Kidney (tissue), 14 donors: ENCODE data around the gene TAF3. TPM values are rescaled to one million over a fixed set of nuclear protein-coding genes. Genes with fewer than 3 reads are reported as not detected.

Experiments
- DNase-seq, 5 donors: peaks; one replicate each; pipeline ENCODE4 v3.0.0-alpha.2; 2013 to 2020
- FAIRE-seq: peaks from 2 replicates; lab custom pipeline; 2012; peaks lifted over from hg19 to GRCh38; lab: Jason Lieb, UNC
- H3K27ac ChIP-seq, 2 donors: one replicate each; pipeline ENCODE4 v1.7.0; 2013; ENCODE audit warnings: low read depth in 2 of 2, low read length in 2 of 2, inconsistent platforms in 1 of 2
- H3K27me3 ChIP-seq: one replicate; pipeline ENCODE4 v1.7.1; 2013; ENCODE audit warnings: low read length, inconsistent platforms; ENCODE audit not compliant: control insufficient read depth, insufficient read depth
- H3K36me3 ChIP-seq, 3 donors: one replicate each; pipeline versions ENCODE4 v1.7.0 to v1.7.1; 2013; ENCODE audit warnings: low read length in 3 of 3, control low read depth in 1 of 3, inconsistent platforms in 1 of 3; ENCODE audit not compliant: insufficient read depth in 3 of 3, control insufficient read depth in 2 of 3
- H3K4me1 ChIP-seq, 3 donors: one replicate each; pipeline versions ENCODE4 v1.7.0 to v1.7.1; 2013; ENCODE audit warnings: low read length in 3 of 3, inconsistent platforms in 1 of 3, low read depth in 1 of 3; ENCODE audit not compliant: control insufficient read depth in 2 of 3, insufficient read depth in 2 of 3
- H3K4me3 ChIP-seq, 3 donors: one replicate each; pipeline versions ENCODE4 v1.7.0 to v1.8.1; 2013; ENCODE audit warnings: low read length in 3 of 3, control low read depth in 1 of 3, inconsistent platforms in 1 of 3
- H3K9ac ChIP-seq, 3 donors: one replicate each; pipeline versions ENCODE4 v1.7.0 to v1.7.1; 2013; ENCODE audit warnings: low read length in 3 of 3, control low read depth in 1 of 3, inconsistent platforms in 1 of 3
- H3K9me3 ChIP-seq, 3 donors: one replicate each; pipeline versions ENCODE4 v1.7.0 to v1.7.1; 2013; ENCODE audit warnings: low read length in 3 of 3, control low read depth in 1 of 3, inconsistent platforms in 1 of 3; ENCODE audit not compliant: control insufficient read depth in 2 of 3, insufficient read depth in 1 of 3
- CTCF ChIP-seq: IDR thresholded peaks from 3 replicates; pipeline ENCODE4 v1.5.1; 2012; ENCODE audit warnings: mild to moderate bottlenecking, moderate library complexity, borderline replicate concordance; ENCODE audit not compliant: insufficient read depth; ENCODE audit errors: extremely low read depth
- intact Hi-C: fragments of 100-400 bp; cut with DNase I; formaldehyde crosslinking; loops from one replicate; pipeline ENCODE4 v1.11.1; 2022
- polyA plus RNA-seq: library from polyadenylated mRNA; stranded (reverse); fragments of 350-450 nt; fragmentation: Illumina TruSeq; extraction: RNeasy Lipid Tissue Mini Kit (QIAGEN cat#74804); gene quantifications from one replicate; pipeline ENCODE4 v1.2.3, GENCODE V29; 2014; ENCODE audit warnings: low read depth, low replicate concordance; ENCODE audit not compliant: insufficient read depth
- total RNA-seq: library from RNA; stranded (reverse); fragmentation: NEBNext Ultra II Directional; extraction: Animal tissue kit (Norgen Biotek cat#: 25700); gene quantifications from one replicate; pipeline ENCODE4 v1.2.1, GENCODE V29; 2021
- donor health status: control.
- donor health status: control.
- donor health status: control.
- donor health status: control.
- donor health status: control.
- donor health status: DM: yes; HTN: yes; CAD: no.
- donor health status: Normal renal cell carcinoma (clear cell type).

TAF3 gene
- total and polyA plus RNA-seq, 2 donors from 2014 or later = 4.0 to 8.7 TPM

GRCh38 chr10:8060704-8061121, 242.4 kb downstream of the TAF3 start:
- Histone ChIP-seq H3K9me3 (no peaks in the 10 kb centered on the region), H3K27ac (peak overlapping the region; percentile 9 to 55), H3K4me1 (peaks cover 0 to 3% (median 0%) of the 10 kb centered on the region in 3 donors), H3K27me3 (peaks cover 22% of the 10 kb centered on the region), H3K36me3 (no peaks in the 10 kb centered on the region), H3K9ac (peak overlapping the region in 1 of 3 donors; percentile 56), H3K4me3 (peak overlapping the region; percentile 66 to 71 (median 67))
- FAIRE-seq (no peak), DNase-seq (no peak)
- no peak for TF ChIP-seq CTCF
- intact Hi-C loops = no loop called here

- Histone ChIP-seq H3K27ac (peak overlapping the region; percentile 51 to 55), H3K27me3 (peaks cover 20% of the 10 kb centered on the region), H3K9me3 (no peaks in the 10 kb centered on the region), H3K36me3 (no peaks in the 10 kb centered on the region), H3K4me1 (peaks cover 0 to 3% (median 0%) of the 10 kb centered on the region in 3 donors), H3K4me3 (peak overlapping the region; percentile 66 to 71 (median 67)), H3K9ac (peak overlapping the region in 1 of 3 donors; percentile 56)
- DNase-seq = peak in 4 of 5 donors; percentile 60 to 65 (median 62)
- no peak for FAIRE-seq
- no peak for TF ChIP-seq CTCF
- intact Hi-C loops = no loop called here
These were observed 243.2 kb downstream of the TAF3 start for GRCh38 chr10:8061274-8062211.

- H3K4me1 ChIP-seq = peaks cover 0 to 3% (median 0%) of the 10 kb centered on the region in 3 donors
- TF ChIP-seq CTCF = no peak
- peak overlapping the region in 2 of 3 donors; percentile 36 to 38 for H3K4me3 ChIP-seq
These were observed 245.0 kb downstream of the TAF3 start for GRCh38 chr10:8063128-8063908.

More at GRCh38 chr10:8063128-8063908, 245.0 kb downstream of the TAF3 start:
- Histone ChIP-seq H3K27ac (peak overlapping the region in 1 of 2 donors; percentile 14), H3K27me3 (peaks cover 17% of the 10 kb centered on the region), H3K9me3 (no peaks in the 10 kb centered on the region), H3K36me3 (no peaks in the 10 kb centered on the region), H3K9ac (peak overlapping the region in 2 of 3 donors; percentile 23 to 71)
- no peak for FAIRE-seq
- intact Hi-C loops = no loop called here
- no peak for DNase-seq
